ENCODE results near the gene CA10.

DNA sequence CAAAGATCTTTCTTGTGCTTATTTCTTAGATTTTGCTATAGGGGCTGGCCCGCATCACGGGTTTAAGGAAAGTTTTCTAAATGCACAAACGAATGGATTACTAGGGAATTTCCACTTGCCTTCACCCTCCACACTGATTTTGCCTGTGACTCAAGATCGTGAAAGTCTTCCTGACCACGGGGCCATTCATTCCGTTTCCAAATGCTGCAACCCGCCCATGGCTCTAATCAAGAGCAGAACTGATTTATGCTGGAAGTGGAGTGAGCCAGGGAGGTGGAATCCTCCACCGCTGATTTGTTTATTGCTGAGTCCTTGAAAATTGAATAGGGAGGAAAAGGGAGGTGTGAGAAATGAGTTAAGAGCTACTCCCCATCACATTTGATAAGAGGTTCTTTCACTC, 52.4 kb downstream of the CA10 start:
- TF ChIP-seq, protein P1, sequence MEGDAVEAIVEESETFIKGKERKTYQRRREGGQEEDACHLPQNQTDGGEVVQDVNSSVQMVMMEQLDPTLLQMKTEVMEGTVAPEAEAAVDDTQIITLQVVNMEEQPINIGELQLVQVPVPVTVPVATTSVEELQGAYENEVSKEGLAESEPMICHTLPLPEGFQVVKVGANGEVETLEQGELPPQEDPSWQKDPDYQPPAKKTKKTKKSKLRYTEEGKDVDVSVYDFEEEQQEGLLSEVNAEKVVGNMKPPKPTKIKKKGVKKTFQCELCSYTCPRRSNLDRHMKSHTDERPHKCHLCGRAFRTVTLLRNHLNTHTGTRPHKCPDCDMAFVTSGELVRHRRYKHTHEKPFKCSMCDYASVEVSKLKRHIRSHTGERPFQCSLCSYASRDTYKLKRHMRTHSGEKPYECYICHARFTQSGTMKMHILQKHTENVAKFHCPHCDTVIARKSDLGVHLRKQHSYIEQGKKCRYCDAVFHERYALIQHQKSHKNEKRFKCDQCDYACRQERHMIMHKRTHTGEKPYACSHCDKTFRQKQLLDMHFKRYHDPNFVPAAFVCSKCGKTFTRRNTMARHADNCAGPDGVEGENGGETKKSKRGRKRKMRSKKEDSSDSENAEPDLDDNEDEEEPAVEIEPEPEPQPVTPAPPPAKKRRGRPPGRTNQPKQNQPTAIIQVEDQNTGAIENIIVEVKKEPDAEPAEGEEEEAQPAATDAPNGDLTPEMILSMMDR (IDR thresholded peaks at IDR 0.05) = no peak
- TF ChIP-seq POLR2AphosphoS5 (IDR thresholded peaks at IDR 0.05) = no peak
